GM21576 (cell line): ENCODE data around the gene RCVRN.

Source experiments
- ATAC-seq: cut with Tn5 transposase; IDR thresholded peaks from one replicate; pipeline ENCODE4 v1.9.1; 2021; ENCODE audit warnings: mild to moderate bottlenecking, moderate library complexity; ENCODE audit not compliant: unreplicated experiment

The RCVRN gene

GRCh38 chr17:9899280-9900043, 5.6 kb downstream of the RCVRN start:
- no peak for ATAC-seq

GRCh38 chr17:9898812-9899211, 6.3 kb downstream of the RCVRN start:
- ATAC-seq: no peak

- ATAC-seq: no peak
Observed at GRCh38 chr17:9897372-9897968, 7.6 kb downstream of the RCVRN start.

GRCh38 chr17:9895923-9896322, 9.1 kb downstream of the RCVRN start:
- ATAC-seq: no peak

GRCh38 chr17:9894231-9894630, 10.8 kb downstream of the RCVRN start:
- no peak for ATAC-seq

GRCh38 chr17:9893411-9894012, 11.6 kb downstream of the RCVRN start:
- no peak for ATAC-seq

GRCh38 chr17:9890124-9890523, 14.9 kb downstream of the RCVRN start:
- ATAC-seq: no peak

GRCh38 chr17:9887508-9887907, 17.6 kb downstream of the RCVRN start:
- ATAC-seq: no peak

GRCh38 chr17:9886141-9886930, 18.7 kb downstream of the RCVRN start:
- ATAC-seq: no peak

- ATAC-seq: no peak
Observed at GRCh38 chr17:9883451-9883850, 21.6 kb downstream of the RCVRN start.

GRCh38 chr17:9880582-9880999, 24.5 kb downstream of the RCVRN start:
- ATAC-seq: no peak

- ATAC-seq: no peak
Observed at GRCh38 chr17:9878786-9879525, 26.1 kb downstream of the RCVRN start.

GRCh38 chr17:9878356-9878755, 26.7 kb downstream of the RCVRN start:
- no peak for ATAC-seq

- ATAC-seq: no peak
Observed at GRCh38 chr17:9875441-9875840, 29.6 kb downstream of the RCVRN start.

GRCh38 chr17:9874722-9875121, 30.3 kb downstream of the RCVRN start:
- no peak for ATAC-seq

- no peak for ATAC-seq
Observed at GRCh38 chr17:9872852-9873251, 32.2 kb downstream of the RCVRN start.

GRCh38 chr17:9868552-9868951, 36.5 kb downstream of the RCVRN start:
- ATAC-seq: no peak

GRCh38 chr17:9865586-9865985, 39.5 kb downstream of the RCVRN start:
- no peak for ATAC-seq

- ATAC-seq: no peak
Observed at GRCh38 chr17:9862949-9863348, 42.1 kb downstream of the RCVRN start.

- no peak for ATAC-seq
Observed at GRCh38 chr17:9862220-9862619, 42.9 kb downstream of the RCVRN start.

GRCh38 chr17:9860851-9861250, 44.2 kb downstream of the RCVRN start:
- ATAC-seq: no peak
